Astrocyte of the hippocampus (primary cell): Measurements from ENCODE around the gene COQ10A.
"Not testable (repeated sequence)": the region's sequence is repeated elsewhere in the genome, so short reads cannot be mapped to it uniquely, and the experiment has no call there.

Experiments
- DNase-seq: peaks from one replicate; pipeline ENCODE4 v3.0.0; 2011; ENCODE audit warnings: low read depth, low spot score

COQ10A gene

DNA sequence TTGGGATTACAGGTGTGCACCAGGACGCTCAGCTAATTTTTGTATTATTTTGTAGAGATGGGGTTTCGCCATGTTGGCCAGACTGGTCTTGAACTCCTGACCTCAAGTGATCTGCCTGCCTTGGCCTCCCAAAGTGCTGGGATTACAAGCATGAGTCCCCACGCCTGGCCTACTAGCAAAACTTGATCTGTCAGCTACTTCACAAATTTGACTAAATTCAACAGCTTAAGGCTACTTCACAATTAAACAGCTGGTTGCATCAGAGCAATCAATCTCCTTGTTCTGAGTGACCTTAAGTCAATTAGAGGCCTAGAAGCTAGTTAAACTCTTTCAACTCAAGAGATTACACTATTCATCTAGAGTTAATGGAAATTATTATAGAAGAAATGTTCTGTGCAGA, 12.2 kb downstream of the COQ10A start:
- DNase-seq = no peak

DNA sequence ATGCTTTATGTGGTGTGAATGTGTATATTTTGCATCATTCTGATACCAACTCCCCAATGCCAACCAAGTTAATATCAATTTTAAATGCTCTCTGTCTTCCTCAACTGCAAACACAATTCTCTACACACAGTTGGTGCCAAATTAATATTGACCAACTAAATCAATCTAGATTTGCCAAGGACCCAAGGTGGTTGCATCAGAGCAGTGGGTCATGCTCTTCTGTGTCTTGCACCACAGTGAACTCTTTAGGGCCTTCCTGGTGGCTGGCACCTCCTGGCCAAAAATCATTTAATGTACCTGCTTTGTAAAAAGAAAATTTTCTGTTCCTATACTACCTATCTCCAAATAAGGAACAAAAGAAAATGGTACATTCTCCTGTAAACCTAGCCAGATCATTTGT, 14.1 kb downstream of the COQ10A start:
- no peak for DNase-seq

DNA sequence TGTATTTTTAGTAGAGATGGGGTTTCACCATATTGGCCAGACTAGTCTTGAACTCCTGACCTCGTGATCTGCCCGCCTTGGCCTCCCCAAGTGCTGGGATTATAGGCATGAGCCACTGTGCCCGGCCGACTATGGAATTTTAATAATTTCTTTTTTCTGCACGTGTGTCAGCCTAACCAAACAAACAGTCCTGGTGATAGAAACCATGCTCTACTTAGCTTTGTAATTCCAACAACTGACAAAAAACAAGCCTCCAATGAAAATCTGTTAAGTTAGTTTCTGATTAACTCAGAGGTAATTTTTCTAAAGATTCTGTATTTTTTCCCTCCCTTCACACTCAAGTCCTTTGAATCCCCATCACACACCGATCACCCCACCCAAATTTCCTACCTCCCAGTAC, 15.3 kb downstream of the COQ10A start:
- no peak for DNase-seq

DNA sequence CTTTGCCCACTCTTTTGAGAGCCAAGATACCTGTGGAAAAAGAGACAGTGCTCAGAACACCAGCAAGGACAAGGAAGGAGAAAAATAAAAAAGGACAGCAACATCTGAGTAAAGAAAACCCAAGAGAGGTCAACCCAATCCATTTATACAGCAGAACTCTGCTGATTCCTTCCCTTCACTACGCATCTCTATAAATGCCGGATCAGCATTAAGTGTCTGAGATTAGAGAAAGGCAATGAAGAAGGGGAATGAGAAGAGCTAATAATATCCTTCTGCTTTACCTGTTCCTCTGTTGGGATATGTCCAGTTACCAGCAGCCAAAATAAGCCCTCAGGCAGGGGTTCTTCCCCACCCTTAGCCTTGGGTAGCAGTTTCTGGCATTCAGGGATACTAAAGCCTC, 15.8 kb downstream of the COQ10A start:
- DNase-seq = no peak

DNA sequence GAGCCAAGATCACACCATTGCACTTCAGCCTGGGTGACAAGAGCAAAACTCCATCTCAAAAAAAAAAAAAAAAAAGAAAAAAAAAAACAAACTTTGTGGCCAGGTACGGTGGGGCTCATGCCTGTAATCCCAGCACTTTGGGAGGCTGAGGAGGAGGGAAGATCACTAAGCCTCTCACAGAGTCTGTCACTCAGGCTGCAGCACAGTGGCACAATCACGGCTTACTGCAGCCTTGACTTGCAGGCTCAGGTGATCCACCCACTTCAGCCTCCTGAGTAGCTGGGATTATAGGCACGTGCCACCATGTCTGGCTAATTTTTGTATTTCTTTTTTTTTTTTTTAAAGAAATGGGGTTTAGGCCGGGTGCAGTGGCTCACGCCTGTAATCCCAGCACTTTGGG, 17.5 kb downstream of the COQ10A start:
- not testable (repeated sequence) for DNase-seq

DNA sequence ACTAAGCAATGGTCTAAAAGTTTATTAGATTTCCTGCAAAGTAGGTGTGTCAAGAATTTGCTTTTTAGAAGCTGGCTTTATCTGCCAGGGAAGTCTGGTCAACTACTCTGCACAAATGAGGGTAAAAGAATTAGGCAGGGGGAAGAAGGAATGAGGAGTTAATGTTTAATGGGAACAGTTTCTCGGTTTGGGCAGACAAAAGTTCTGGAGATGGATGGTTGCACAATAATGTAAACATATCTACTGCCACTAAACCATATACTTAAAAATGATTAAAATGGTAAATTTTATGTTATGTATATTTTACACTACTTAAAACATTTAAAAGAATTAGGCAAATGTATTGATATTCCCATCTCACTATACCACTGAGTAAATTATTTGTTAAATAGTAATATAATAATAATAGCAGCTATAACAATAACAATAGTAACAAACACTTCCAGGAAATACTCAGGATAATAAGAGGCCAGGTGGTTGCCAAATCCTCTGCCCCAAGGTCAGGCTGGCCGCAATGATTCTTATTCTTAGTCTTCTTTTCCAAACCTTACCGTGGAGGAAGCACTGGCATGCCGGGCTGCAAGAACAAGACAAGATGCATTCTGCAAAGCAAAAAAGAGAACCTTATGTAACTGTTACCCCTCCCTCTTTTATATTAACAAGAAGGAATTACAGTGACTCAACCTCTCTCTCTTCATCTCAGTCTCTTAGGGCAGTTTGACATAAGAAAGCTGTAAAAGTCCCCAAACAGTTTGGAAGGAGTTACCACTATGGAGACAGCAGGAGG, 19.5 kb downstream of the COQ10A start:
- DNase-seq = no peak

DNA sequence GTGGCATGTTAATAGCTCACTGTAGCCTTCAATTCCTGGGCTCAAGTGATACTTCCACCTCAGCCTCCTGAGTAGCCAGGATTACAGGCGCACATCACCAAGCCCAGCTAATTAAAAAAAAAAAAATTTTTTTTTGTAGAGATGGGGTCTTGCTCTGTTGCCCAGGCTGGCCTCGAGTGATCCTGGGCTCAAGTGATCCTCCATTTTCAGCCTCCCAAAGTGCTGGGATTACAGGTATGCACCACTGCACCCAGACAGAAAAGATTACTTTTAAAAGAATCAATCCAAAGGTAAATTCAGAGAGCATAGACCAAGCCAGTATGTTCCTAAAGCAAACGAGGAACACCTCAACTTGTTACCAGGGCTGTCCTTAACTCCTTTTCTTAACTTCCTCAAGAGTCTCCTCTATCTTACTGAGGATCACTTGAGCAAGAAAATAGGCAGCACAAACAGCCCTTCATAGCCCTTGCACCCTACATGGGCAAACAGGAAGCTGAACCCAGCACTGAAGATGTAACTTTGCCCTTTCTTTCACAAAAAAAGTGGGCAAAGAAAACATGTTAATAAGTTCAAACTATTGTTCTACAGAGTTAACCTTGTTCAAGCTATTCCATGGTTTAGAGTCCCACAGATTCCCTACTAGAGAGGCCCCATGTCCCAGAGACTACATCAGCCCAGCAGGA, 22.1 kb downstream of the COQ10A start:
- DNase-seq = no peak

DNA sequence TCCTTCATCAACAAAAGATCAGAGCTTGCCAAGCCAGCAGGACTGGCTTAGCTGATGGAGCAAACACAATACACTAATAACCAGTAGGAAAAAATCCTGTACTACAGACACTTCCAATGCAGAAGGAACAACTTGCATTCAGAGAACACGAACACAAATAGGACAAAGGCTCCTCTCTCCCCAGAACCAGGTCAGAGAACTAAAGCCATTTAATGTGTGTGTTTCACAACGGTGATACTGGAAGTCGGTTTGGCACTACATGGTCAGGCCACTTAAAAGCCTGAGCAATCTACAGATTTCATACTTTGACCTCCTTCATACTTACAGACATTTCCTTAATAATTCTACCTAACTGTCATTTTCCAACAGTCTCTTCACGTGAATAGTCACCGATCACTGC, 27.1 kb downstream of the COQ10A start:
- no peak for DNase-seq

DNA sequence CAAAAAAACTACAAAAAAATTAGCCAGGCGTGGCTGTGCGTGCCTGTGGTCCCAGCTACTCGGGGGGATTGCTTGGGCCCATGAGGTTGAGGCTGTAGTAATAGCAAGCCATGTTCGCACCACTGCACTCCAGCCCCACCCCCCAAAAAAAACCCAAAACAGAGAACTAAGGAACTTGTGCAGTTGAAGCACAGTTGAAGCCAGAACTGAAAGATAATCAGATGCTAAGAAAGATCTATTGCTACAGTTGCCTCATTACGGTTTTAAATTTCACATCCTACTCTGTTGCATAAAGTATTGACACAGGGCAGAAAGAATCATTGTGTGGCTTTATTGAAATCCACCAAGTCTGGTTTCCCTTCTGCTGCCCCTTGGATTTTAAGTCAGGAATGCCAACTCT, 29.6 kb downstream of the COQ10A start:
- DNase-seq = no peak

DNA sequence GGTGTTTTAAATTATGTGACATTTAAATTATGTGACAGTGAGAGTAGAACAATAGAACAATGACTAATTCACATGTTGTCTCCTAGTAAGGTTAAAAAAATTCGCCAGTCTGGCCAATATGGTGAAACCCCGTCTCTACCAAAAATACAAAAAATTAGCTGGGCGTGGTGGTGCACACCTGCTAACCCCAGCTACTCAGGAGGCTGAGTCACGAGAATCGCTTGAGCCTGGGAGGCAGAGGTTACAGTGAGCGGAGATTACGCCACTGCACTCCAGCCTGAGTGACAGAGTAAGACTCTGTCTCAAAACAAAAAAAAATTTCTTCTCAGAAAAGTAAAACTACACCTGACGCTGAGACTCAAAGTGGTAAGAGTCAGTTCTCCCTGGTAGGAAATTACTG, 30.7 kb downstream of the COQ10A start:
- DNase-seq = no peak

DNA sequence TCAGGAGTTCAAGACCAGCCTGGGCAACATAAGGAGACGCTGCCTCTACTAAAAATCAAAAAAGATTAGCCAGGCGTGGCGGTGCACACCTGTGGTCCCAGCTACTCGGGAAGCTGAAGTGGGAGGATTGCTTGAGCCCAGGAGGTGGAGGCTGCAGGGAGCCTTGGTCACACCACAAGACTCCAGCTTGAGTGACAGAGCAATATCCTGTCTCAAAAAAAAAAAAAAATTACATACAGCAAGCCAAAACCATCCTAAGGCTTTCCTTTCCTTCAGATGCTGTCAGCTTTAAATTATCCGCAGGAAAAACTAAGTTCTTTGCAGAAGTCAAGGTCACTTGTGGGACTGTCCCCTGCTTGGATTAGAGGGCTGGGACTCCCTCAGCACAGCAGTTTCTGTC, 32.1 kb downstream of the COQ10A start:
- DNase-seq = no peak

DNA sequence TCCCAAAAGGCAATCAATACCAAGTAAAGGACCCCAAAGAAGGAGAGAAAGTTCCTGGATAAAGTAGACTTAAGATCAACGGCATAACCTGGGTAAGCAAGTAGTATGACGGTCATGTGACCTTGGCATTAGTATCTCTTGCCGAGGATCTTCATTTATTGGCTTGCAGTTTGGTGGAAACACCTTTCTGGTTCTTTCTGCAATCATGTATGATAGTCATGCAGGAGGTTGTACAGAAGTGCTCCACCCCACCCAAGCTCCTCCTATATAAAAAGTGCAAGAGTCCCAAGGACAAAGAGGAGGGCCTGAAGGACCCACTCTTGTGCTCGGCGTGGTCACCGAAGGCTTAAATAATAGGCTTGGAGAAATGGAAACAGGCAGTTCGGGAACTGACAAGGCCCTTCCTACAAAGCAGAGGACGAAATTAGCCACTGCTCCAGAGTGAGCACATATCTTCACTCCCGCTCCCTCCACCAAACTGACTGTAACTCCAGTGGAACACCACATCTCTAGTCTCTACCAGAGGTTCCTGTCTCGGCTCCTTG, 32.6 kb downstream of the COQ10A start:
- DNase-seq = peak; percentile 8

DNA sequence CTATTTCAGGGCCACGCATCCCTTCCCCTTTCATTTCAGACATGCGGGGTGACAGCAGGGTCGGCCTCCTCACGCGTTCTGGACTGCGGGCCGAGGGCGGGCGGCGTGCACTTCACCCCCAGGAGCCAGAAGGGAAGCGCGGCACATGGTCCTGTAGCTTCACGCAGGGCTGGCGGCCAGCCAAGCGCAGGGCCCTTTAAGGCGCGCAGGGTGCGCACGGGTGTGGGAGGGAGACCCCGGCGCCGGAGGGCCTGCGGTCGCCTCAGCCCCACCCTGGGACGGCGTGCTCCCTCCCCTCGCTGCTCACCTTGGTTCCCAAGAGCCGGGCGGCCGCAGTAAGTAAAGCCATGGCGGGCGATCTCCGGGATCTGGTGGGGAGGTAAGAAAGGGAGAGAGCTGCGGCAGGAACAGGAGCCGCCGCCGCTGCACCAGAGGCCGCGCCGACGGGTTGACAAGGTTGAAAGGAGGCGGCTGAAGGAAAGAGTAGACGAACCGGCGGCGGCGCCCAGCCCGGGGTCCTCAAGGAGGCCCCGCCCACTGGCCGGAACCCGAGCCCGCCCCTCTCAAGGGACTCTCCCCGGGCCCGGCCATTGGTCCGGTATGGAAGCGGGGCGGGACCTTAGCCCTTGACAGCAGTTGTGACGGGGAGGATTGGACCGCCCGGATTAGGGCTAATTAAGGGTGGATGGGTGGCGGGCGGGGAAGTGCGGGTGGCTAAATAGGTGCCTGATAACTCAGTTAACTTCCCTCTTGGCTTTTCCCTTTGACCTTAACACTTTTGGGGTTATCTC, 33.3 kb downstream of the COQ10A start, which contains the start of gene CS:
Gene CS, minus strand, starts transcription at position 478 of the 791 bp plus-strand sequence. Its CDS starts 129 bp downstream, at position 349.
- DNase-seq = peak; percentile 99

DNA sequence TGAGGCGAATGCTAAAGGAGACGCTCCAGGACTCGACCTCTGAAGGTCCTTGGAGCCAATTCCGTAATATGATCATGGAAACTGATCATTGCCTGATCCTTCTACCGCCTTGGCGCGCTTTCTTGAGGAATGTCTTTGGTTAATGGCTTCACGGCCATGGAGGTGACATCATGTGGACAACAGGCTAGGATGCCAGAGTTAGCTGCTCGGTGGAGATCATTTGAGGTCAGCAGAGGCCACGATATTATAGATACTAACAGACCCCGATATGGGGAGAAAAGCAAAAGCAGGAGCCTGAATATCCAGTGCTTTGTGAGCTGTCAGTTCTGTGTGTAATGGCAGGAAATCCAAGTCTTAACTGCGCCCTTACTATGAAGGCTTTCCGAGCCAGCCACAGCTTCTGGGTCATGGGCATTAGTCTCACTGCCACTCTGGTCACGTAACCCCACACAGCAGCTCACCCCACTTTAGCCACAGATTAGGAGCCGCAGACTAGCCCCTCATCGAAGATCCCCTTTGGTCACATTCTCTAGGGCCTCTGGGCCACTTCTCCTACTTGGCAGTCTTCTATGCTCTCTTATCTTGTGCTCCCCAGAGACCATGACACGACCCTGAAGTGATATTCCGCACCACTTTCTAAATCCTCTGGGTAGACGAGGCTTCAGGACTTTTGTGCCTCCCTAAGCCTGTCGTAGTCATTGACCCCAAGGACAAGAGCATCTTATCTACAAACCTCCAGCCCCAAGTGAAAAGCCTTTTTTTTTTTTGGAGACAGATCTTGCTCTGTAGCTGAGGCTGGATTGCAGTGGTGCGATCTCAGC, 34.1 kb downstream of the COQ10A start:
- no peak for DNase-seq

DNA sequence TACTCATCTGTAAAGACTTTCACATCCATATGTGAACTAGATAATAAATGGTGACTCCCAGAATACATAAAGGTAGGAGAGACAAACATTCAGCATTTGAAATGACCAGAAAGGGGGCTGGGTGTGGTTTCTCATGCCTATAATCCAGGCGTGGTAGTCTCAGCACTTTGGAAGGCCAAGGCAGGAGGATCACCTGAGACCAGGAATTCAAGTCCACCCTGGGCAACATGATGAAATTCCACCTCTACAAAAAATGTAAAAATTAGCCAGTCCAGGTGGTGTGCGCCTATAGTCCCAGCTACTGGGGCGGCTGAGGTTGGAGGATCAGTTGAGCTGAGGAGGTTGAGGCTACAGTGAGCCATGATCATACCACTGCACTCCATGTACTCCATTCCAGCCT, 37.5 kb downstream of the COQ10A start:
- DNase-seq = no peak

DNA sequence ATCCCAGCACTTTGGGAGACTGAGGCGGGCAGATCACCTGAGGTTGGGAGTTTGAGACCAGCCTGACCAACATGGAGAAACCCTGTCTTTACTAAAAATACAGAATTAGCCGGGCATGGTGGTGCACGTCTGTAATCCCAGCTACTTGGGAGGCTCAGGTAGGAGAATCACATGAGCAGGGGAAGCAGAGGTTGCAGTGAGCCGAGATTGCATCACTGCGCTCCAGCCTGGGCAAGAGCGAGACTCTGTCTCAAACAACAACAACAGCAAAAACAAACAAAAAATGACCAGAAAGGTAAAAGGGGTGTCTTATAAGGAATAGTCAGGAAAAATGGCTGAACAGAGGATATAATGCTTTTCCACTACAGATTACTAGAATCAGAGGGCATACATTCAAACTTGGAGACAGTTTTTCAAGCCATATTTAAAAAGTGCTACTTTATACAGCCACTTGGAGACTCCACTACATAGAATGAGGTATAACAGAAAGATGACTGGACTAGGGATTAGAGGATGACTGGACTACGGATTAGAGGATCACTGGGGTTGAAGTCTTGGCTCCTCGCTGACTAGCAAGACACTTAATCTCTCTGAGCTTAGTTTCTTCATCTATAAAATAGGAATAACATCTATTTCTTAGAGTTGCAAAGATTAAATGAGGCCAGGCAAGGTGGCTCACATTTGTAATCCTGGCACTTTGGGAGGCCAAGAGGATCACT, 38.3 kb downstream of the COQ10A start:
- DNase-seq = no peak

DNA sequence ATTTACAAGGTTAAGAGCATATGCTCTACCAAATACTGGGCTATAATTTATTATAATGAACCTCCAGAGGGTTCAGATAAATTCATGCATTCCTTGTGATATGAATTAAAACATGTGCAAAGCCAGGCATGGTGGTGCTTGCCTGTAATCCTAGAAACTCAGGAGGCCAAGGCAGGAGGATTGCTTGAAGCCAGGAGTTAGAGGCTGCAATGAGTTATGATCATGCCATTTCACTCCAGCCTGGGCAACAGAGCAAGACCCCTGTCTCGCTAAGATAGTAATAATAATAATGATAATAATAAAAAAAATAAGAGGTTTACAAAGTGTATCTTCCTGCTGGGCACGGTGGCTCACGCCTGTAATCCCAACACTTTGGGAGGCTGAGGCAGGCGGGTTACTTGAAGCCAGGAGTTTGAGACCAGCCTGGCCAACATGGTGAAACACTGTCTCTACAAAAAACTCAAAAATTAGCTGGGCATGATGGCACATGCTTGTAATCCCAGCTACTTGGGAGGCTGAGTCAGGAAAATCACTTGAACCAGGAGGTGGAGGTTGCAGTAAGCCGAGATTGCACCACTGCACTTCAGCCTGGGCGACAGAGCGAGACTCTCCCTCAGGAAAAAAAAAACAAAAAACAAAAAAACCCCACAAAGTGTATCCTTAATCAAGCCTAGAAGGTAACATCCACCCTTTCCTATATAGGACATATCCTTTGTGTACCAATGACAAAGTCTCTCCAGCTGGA, 40.7 kb downstream of the COQ10A start:
- no peak for DNase-seq

DNA sequence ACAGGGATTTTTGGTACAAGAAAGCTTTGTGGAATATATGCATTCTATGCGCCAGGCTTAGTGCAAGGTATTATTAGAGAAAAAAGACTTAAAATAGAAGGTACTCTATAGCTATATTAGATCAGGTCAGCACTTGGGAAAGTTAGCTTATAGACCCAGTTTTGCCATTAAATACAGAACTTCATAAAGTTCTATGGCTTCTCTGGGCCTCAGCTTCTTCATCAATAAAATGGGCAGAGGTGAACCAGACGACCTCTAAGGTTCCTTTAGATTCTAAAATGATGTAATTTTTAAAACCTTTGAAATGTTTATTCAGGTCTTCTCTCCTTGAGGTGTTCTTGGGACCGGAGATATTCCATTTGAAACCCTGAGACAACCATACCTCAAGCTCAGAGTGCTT, 42.0 kb downstream of the COQ10A start:
- no peak for DNase-seq

DNA sequence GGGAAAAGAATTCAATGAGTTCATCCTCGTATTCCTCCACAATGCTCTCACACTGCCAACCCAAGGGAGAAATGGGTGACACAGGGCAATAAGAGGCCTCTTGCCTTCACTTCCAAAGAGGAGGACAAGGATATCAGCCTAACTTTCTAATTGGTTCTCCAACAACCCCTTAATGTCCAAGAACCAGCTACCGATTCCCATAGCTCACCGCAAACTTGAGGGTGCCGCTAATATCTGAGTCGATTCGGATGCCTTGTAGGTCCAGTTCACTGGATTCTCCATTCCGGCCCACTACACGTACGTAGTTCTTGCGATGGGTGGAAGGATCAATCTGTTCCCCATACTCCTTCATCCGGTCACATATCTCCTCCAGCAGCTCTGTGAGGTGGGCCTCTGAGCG, 44.3 kb downstream of the COQ10A start:
- DNase-seq = no peak

DNA sequence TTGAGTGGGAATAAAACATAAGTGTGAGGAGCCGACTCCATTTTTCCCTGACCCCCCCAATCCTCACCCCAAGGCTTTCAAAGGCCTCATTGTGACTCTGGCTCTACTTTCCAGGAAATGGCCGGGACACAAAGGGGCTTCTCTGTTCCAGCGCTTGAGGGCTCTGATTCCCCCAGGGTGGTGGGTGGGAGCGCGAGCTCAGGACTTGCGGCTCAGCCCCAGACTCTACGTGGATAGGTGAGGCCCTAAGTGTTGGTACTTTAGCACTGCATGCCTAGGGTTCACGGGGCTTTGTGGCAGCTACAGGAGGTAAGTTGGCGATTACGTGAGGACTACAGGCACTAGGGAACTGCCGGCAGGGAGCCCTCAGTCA, 48.5 kb downstream of the COQ10A start:
- peak; percentile 47 for DNase-seq
